HTERT RPE-1 (cell line): Measurements from ENCODE around the gene GNB1.

Experiments used
- in situ Hi-C: fragments of 300-500 bp; cut with MboI; formaldehyde crosslinking; loops from 4 replicates; pipeline ENCODE4 v1.14.3; 2020; ENCODE audit warnings: low sequenced_read_pairs

The GNB1 gene

GRCh38 chr1:1910651-1911331 lies 19.9 kb upstream of the GNB1 start:
- in situ Hi-C loops, result no loop called here

GRCh38 chr1:1910033-1910465 lies 19.2 kb upstream of the GNB1 start:
- in situ Hi-C loops, result no loop called here

DNA sequence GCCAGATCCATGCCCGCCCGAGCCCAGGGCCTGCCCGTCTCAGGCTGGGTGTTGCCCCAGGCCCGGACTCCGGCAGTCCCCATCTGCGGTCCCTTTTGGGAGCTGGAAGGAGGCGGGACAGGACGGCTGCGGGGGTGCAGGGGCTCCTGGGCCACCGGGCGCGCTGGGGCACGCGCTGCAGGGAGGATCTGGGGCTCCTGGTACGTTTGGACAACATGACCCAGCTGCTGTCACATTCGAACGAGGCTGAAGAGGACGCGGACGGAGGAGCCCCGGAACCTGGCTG lies 17.6 kb upstream of the GNB1 start:
- in situ Hi-C loops, result no loop called here

GRCh38 chr1:1907098-1907736 lies 16.3 kb upstream of the GNB1 start:
- in situ Hi-C loops, result no loop called here

DNA sequence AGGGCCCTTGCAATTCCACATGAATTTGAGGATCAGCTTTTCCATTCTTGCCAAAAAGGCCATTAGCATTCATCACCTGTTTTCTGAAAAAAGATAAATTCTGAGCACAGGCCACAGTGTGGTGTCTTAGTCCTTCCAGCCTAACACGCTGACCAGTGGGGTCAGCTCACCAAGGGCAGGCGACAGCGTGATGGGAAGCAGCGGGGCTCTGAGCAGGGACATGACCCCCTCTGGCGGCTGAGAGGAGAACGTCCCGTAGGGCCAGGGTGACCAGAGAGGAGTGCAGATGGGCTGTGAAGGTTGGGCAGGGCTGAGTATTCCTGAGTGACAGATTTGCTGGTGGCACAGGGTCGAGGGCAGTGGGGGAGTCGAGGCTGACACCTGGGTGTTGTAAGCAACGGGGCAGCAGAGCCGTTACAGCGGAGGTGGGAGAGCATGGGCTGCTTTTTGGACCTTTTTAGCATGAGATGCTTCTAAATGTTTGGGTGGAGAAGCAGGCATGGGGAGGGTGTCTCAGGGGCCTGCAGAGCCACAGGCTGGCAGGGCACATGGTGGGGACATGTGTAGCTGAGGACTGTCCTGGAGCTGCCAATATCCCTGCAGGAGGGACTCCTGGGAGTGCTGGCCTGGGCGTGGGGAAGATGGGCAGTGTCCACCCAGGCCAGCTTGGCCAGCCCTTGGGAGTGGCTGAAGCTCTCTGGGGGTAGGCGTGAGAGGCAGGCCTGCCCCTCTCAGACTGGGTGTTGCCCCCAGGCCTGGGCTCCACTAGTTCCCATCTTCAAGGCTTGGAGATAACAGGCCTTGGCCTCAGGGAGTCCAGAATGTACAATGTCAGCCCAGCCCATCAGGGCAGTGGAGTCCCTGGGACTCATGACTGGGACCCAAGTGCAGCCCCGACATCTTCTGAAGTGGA lies 15.6 kb upstream of the GNB1 start:
- in situ Hi-C loops, result no loop called here

DNA sequence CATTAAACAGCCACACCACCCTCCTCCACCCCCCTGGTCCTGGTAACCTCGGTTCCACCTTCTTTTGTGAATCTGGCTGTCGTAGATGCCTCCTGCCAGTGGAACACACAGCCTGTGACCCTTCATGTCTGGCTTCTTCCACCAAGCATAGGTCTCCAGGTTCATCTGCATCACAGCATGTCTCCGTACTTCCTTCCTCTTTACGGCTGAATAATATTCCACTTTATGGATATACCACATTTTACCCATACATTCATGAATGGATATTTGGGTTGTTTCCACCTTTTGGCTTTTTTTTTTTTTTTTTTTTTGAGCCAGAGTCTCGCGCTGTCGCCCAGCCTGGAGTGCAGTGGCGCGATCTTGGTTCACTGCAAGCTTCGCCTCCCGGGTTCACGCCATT lies 12.3 kb upstream of the GNB1 start:
- in situ Hi-C loops, result no loop called here

DNA sequence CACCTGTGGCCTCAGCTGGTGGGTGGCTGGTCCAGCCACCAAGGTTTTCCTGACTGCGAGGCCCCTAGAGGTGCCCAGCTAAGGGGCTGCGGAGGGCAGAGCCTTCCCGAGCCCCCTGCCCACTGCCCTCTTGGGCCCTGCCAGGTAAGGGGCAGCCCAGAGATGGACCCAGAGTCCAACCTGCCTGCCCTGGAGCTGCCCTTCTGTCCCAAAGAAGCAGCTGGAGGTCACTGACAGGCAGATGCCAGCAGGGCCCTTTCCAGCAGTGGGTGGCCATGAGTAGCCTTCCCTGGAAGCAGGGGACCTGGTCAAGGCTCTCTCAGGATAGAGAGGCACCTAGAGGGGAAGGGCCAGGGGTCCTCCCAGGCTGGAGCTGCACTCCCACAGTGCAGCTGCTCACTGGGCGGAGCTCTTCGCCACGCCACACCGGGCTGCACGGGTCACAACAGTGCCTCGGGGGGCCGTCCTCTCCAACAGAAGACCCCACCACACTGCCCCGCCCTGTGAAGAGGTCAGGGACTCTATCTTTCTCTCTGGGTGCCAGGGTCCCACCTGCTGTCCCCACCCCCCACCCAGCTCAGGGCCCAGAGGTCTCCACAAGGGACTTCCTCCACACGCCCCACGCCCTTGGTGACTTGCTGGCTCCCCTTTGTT lies 10.9 kb upstream of the GNB1 start:
- in situ Hi-C loops, result no loop called here

GRCh38 chr1:1900883-1901640 lies 10.2 kb upstream of the GNB1 start:
- in situ Hi-C loops, result no loop called here

GRCh38 chr1:1899967-1900327 lies 9.1 kb upstream of the GNB1 start:
- in situ Hi-C loops, result no loop called here

GRCh38 chr1:1899266-1899966 lies 8.5 kb upstream of the GNB1 start:
- in situ Hi-C loops, result no loop called here

GRCh38 chr1:1898246-1898933 lies 7.5 kb upstream of the GNB1 start:
- in situ Hi-C loops, result no loop called here

- in situ Hi-C loops, result no loop called here
Measured at GRCh38 chr1:1895456-1896336, 4.8 kb upstream of the GNB1 start.

GRCh38 chr1:1895060-1895418 lies 4.2 kb upstream of the GNB1 start:
- in situ Hi-C loops, result no loop called here

DNA sequence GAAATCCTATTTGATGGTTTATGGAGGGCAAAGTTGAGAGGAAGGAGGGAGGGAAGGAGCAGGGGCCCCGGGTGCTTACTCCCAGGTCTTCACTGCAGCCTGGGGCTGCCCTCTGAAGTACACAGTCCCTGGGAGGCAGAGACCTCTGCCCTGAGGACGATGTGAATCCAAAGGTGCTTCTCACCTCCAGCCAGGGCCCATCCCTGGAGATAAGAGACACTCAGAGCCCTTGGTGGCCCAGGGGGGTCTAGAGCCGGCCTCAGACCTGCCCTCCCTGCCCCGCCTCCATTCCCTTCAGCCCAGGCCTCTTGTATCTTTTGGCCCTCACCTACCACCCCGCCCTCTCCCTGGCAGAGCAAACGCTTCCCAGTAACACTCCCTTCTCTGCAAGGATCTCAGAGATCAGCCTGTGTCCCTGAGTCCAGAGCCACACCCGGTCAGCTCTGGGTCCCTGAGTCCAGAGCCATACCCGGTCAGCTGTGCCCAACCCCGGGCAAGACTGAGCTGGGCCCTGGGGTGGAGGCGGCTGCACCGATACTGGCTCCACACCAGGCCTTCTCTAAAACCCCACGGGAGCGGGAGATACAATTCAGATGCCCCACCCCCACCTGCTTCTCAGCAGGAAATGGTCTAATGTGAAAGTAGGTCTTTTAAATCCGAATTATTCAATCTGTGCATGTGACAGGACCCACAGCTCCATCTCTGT lies 3.6 kb upstream of the GNB1 start:
- in situ Hi-C loops, result no loop called here

- in situ Hi-C loops, result no loop called here
Measured at GRCh38 chr1:1893997-1894353, 3.1 kb upstream of the GNB1 start.

DNA sequence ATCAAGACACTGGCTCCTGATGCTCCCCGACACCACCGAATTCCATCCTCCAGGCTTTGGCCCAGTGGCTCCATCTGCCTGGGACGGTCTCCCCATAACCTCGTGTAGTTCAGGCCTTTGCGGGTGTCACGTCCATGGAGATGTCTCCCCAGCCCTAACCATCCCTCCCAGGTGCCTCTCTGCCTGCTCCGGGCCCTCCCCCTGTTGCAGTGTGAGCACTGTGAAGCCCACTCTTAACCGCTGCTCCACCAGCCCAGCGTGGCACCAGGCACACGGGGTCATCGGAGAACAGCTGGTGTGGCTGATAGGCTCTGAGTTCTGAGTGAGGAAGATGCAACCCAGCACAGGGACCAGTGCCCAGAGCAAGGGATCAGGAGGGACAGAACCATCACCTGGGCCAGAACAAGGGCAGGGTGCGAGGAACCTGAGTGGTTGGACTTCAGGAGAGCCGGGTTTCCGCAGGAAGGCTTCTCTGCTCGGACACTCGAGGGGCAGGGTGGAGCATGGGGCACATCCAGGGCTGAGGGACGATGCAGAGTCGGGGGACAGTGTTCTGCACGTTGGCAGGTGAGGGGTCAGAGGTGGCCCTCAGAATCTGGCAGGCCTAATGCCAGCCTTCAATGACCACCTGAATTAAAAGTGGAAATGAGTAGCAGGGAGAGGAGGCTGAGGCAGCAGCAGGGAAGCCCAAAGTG lies 2.6 kb upstream of the GNB1 start:
- in situ Hi-C loops, result no loop called here

DNA sequence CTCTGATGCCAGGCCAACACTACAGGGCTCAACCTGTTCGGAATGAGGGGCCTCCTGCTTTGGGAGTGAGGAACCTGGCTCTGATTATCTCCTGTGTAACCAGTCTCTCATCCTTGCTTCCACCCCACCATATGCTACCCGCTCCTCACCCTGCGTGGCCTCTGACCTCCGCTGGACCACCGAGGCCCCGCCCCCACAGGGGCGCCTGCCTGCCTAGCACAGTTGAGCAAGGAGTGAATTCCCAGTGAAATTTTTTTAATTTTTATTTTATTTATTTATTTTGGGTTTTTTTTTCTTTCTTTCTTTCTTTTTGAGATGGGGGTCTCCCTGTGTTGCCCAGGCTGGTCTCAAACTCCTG lies 1.9 kb upstream of the GNB1 start:
- in situ Hi-C loops, result no loop called here
